ENCODE data around the gene SKAP1.

SKAP1 gene

DNA sequence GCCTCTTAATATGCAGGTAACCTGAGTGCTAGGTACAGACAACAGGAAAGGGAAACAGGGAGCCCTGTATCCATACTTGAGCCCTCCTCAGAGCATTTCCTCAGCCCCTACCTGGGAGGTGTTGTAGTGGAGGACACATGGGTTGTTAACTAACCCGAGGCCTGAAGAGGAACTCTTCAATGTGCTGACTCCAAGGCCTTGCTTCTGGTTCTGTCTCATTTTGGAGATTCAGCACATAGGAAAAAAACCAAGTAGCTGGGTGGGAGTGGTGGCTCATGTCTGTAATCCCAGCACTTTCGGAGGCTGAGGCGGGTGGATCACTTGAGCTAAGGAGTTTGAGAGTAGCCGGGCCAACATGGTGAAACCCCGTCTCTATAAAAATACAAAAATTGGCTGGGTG lies 297.6 kb downstream of the SKAP1 start:
- no peak for FAIRE-seq

DNA sequence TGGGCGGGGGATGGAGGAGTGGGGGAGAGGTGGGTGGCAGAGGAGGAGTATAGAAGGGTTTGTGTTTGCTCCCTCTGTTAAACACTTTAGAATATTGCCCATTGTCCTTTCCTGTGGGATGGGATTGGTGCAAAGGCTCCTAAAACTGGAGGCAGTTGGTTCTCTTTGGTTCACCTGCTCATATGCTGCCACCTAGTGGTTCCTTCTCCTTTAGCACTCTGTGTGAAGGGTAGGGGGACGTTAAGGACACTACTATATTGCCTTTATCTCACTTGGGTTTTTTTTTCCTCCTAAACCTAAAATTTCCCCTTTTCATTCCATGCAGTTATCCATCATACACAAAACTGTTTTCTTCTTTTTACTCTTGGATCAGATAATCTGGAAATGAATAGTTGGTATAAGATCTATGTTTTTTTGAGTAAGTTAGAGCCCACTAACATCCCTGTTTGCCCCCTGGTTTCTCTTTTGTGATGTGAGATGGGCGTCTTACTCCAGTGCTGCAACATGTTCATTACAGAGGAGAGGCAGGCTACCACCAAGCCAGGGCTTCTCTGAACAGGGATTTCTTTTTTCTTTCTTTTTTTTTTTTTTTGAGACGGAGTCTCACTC lies 298.7 kb downstream of the SKAP1 start:
- peak; percentile 74 for FAIRE-seq

DNA sequence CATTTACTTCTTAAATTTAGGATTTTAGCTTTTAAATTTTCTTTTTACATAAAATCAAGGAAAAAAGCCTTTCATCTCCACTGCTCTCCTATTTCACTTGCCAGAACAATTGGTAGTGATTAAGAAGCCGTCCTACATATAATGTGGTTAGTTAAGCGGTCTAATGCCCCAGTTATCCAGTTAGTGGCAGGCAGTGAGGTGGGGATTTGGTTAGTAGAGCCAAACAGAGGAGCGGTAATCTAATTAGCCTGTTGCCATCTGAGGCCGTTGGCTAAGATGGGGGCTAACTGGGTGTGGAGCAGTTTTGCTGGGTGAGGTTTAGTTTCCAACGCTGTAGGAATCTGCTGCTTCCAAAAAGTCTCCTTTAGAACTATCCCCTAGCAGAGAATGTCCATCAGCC lies 300.0 kb downstream of the SKAP1 start:
- FAIRE-seq = no peak

DNA sequence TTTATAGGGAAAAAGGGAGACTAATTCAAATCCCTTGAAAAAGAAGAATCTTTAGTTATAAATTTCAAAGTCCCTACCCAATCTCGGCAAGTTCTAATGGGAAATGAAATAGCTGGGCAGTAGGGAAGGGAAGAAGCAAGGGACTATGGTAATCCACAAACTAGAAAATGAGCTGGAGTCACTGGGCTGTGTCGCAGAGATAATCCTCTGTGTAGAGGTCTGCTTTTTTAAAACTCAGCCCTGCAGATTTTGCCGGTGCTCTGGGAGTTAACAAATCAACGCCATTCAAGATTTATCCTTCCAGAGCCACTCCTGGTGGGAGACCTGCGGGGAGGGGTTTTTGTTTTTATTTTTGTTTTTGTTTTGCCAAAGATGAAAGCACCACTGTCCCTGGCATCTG lies 301.6 kb downstream of the SKAP1 start:
- FAIRE-seq = no peak

DNA sequence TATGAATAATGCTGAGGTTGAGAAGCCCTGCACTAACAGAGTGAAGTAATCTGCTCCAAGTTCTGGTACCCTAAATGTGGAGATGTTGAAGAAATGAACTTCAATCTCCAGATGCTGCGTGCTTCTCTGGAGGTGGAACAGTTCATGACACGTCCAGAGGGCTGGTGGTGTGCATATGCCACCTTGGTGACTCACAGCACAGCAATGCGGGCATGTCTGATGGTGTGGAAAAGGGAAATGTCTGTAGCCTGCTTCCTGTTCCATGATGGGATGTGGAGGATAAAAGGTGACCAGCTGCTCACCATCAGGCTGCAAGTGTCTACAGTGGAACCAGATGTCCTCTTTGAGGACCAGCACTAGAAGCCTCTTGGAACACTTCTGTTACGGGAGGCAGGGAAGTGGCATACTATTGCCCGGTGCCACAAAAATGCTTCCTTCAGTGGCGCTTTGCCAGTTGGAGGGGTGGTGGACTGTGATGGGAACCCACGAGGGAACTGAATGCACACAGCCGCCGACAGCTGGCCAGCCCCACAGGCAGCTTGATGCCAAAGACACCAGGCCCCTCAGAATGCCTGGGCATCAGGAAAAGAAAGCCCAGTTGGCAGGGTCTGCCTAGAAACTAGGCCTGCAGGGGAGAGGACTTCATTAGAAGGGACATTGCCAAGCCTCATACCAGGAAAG lies 302.5 kb downstream of the SKAP1 start:
- FAIRE-seq = no peak

DNA sequence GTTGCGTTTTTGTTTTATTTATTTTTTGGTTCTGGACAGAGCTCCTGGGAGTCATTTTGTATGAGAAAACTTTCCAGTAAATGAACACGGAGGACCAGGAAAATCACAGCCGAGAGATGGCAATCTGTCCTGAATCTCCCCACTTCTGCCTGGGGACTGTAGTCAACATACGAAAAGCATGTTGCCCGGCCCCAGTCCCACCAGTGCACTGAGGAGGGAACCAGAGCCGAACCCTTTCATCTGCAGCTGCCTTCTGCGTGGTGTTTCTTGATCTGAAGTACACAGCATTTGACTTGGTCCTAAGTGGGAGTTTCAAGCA lies 303.5 kb downstream of the SKAP1 start:
- no peak for FAIRE-seq

DNA sequence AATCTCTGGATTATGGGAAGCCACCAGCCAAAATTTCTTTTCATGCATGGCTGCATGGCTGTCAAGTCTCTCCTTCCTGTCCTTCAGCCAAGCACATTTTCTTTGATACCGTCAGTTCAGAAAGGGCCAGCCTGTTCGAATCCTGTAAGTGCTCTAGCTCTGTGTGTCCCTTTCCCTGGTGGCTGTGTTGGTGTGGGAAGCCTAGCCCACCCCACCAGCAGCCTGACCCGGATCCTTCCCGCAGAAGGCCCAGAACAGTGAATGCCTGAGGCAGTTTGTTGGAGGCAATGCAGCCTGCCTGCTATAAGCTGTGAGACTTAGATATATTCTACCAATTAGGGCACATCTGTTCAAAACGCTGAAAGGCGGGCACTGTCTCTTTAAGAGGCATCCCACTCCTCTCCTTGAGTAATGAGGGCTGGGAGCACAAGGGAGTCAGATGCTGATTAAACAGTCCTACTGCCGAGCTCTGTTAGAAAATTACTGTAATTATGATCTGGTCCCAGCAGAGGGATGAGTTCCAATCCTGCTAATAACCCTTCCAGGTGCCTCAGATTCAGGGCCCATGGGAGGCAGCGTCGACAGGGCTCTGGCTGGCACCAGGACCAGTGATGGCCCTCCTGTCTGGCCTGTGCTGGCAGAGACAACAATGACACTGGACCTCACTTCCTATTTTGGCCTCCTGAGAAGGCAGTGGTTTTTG lies 304.0 kb downstream of the SKAP1 start:
- no peak for FAIRE-seq

DNA sequence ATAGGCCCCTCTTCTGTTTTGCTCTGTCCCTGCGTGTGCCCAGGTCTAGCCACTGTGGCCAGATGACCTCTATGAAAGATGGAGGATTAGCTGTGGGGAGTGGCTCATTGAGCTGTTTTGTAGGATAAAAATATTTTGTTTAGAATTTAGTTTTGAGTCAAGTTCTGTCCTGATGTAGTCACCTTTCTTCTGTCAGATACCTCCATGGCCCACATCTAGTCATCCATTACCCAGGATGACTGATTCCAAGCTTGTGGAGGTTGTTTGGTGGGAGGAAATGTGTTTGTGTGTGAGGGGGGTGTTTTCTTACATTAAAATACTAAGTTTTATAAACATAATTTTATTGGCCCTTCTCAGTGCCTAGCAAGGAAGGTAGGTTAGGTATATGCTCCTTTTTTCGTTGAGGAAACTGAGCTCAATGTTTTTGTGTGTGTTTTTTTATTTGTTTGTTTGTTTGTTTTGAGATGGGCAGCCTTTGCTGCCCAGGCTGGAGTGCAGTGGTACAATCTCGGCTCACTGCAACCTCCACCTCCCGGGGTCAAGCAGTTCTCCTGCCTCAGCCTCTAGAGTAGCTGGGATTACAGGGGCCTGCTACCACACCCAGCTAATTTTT lies 306.1 kb downstream of the SKAP1 start:
- FAIRE-seq = no peak

DNA sequence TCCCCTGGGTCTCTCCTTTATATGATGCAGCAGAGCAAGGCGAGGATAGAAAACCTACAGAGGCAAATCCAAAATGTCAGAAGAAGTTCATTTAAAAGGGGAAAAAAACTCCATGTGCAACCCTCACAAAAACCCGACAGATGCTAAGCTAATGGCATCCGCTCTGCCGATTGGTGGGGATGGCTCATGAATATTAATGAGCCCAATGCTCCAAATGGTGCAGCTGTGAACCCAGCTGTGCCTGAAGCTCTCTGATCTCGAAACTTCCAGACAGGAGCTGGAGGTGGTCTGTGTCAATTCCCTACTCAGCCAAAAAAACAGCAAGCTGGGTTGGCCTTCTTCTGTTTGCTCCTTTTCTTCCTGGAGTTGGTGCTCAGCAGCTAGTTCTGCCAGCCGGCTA lies 306.9 kb downstream of the SKAP1 start:
- no peak for FAIRE-seq

DNA sequence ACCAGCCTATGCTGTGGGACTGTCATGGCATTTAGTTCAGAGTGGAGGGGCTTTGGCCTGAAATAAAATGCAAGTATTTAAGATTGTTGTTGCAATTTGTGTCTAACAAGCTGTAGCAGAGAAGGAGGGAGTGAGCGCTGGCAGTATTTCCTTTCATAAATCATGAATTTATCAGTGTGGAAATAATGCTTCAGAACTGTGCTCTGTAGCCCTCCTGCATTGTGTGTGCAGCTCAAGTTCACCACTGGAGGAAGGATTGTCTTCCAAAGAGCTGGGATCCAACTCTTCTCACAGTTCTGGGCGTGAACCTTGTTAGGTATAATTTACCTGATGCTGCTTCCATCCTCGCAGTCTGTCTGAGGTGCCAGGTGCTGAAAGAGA lies 307.4 kb downstream of the SKAP1 start:
- no peak for FAIRE-seq

DNA sequence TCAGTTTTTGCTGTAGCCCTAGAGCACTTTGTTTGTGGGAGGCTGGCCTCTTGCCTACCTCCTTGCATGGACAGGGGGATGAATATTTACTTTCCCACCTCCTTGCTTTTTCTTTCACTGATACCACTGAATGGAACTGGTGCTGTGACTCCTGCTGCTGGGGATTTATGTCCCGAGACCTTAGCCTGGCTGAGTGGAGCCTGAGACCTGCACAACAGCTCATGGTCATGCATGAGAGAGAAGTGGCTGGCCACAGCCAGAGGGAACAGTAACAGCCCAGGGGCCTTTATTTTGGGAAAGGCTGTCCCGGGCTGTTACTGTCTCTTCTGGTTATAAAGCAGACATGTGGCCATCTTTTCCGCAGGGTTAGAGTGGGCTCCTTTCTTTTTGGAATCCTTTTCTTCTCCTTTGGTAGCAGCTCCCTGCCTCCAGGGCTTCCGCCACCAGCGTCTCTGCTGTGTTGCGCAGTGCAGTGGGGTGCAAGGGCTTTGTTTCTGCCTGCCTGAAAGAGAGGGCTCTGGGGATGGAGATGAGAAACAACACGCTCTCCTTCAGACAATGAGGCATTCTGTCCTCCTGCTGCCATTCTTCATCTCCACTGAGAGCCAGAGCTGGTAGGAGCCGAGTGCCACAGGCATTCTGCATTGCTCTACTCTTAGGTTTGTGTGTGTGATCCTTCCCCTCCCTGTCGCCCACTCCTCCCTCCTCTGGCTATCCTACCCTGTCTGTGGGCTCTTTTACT lies 307.9 kb downstream of the SKAP1 start:
- no peak for FAIRE-seq

DNA sequence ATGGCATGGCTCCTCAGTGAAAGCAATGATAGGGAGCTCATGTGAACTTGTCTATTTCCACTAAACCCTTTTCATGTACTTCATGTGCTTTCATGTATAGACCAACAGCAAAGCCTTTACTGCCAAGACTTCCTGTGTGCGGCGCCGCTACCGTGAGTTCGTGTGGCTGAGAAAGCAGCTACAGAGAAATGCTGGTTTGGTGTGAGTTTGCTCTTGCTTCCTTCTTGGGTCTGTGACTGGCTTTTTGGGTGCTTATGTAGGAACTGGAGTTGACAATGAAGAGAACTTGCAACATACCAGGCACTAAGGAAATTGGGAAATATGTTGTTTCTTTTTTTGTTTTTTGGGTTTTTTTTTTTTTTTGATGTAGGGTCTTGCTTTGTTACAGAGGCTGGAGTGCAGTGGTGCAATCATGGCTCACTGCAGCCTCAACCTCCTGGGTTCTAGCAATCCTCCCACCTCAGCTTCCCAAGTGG lies 316.8 kb downstream of the SKAP1 start:
- FAIRE-seq = no peak

DNA sequence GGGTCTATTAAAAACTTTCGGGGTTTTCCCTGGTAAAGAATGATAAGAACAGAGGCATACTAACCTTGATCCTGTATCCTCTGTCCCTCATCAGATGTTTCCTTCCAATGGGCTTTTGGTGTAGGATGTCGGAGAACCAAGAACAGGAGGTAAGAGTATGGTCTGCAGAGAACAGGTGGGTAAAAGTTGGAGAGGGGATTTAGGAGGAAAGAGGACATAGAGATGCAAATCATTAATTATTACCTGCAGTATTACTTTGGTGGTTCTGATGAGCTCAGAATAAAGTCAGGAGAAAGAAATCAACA lies 318.1 kb downstream of the SKAP1 start:
- FAIRE-seq = no peak

DNA sequence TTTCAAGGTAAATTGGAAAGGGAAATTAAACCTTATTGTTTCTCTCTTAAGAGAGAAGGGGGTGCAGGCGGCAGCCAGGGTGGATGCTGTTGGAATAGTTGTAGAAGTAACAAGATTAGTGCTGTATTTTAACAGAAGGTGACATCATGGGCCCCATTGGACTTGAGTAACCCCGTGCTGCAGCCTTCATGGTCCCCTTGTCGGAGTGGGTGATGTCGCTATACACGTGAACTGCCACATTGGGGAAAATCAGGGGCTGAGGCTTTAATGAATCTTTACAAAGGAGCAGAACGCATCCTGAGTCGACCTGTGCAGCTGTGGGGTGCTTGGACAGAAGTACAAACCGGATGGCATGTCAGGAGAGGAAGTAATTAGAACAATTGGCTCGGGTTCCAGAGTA lies 319.3 kb downstream of the SKAP1 start:
- no peak for FAIRE-seq

DNA sequence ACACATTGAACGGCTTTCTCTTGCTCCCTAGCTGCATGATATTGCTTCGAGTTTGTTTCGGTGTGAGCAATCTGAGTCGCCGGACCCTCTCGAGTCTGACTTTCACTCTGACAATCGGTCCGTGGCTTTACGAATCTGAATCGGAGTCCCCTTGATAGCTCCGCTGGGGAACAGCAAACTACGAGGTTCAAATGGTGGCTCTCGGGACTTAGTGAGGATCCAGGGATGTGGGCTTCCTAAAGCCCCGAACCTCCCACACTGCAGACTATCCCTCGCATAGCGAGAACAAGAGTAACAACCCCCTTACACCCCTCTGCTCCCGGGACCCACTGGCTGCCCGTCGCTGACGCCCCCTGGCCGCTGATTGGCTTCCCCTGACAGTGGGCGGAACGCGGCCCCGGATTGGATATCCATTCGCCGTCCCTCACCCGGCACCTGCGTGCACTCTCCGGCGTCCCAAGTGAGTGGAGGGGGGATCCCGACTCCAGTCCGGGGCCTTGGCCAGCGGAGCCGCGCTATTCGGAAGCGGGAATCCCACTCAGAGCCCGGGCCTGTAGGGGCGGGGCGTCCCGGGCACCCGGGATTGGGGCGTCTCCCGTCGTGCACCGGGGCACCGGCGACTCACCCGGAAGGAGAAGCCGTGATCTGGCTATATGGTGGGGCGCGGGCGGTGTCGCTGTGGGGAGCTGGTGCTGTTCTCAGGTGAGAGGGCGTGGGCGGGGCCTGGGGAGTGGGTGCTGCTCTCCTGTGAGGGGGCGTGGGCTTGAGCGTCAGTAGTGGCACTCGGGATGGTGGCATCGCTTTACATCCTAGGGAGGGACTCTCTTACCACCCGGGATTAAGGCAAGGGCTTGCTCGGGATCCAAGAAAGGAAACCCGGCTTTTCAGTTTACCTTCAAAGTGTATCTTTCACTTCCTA lies 322.6 kb downstream of the SKAP1 start, which contains the start of gene SNX11:
TSS of gene SNX11 (plus strand) at position 630 of the 919 bp plus-strand sequence. CDS start 4,278 bp downstream, outside the sequence.
- FAIRE-seq = no peak

DNA sequence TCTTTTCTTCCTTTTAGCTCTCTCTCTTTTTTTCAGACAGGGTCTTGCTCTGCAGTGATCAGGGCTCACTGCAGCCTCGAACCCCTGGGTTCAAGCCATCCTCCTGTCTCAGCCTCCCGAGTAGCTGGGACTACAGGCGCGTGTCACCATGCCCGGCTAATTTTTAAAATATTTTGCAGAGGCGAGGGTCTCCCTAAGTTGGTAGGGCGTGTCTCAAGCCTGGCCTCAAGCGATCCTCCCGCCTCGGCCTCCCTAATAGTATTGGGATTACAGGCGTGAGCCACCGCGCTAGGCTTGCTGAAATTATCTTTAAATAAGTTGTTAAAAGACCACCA lies 323.2 kb downstream of the SKAP1 start:
- no peak for FAIRE-seq

DNA sequence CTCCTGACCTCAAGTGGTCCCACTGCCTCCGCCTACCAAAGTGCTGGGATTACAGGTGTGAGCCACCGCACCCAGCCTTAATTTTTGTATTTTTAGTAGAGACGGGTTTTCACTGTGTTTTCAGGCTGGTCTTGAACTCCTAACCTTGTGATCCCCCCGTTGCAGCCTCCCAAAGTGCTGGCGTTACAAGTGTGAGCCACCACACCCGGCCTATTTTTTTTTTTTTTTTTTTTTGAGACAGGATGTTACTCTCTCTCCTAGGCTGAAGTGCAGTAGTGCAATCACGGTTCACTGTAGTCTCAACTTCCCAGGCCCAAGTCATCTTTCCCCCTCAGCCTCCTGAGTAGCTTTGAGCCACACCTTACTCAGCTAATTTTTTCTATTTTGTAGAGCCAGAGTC lies 325.6 kb downstream of the SKAP1 start:
- no peak for FAIRE-seq

DNA sequence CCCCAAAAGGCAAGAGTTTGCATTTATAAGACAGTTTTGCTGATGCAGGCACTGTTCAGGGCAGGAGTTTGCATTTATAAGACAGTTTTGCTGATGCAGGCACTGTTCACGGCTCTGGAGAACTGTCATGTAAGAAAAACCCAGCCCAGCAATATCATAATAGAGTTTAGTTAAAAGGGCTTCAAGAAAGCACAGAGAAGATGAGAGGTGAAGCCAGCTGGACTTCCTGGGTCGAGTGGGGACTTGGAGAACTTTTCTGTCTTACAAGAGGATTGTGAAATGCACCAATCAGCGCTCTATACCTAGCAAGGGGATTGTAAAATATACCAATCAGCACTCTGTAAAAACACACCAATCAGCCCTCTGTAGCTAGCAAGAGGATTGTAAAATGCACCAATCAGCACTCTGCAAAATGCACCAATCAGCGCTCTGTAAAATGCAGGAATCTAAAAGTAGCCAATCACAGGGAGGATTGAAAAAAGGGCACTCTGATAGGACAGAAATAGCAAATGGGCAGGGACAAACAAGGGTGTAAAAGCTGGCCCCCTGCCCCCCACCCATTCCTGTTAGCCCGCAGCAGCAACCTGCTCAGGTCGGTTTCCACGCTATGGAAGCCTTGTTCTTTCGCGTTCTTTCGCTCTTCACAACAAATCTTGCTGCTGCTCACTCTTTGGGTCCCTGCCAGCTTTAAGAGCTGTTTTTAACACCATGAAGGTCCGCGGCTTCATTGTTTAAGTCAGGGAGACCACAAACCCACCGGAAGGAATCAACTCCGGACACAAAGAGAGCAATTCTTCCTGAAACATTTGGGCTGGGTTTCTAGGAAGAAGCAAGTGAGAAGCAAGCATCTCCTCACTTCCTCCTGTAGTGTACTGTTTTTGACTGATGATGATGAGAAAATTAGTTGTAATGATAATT lies 327.0 kb downstream of the SKAP1 start:
- FAIRE-seq = no peak

DNA sequence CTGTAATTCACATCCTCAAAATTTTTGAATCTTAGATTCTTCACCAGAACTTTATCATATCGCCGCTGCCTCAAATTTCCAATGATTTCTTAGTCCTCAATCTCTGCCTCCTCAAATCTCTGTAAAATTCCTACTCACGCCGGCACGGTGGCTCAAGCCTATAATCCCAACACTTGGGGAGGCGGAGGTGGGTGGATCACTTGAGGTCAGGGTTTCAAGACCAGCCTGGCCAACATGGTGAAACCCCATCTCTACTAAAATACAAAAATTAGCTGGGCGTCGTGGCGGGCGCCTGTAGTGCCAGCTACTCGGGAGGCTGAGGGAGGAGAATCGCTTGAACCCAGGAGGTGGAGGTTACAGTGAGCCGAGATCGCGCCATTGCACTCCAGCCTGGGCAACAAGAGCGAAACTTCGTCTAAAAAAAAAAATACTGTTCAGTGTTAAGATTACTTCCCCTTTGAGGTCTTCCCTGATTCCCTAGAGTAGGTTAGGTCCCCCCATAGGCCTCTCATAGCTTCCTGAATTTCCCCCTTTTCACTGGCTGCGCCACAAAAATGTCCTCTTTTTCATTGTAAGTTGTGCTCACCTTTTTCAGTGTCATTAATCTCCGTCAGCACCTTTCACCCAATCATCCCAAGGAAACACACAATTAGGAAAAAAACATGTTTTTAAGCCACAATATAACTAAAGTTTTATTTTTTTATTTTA lies 327.8 kb downstream of the SKAP1 start:
- FAIRE-seq = no peak

DNA sequence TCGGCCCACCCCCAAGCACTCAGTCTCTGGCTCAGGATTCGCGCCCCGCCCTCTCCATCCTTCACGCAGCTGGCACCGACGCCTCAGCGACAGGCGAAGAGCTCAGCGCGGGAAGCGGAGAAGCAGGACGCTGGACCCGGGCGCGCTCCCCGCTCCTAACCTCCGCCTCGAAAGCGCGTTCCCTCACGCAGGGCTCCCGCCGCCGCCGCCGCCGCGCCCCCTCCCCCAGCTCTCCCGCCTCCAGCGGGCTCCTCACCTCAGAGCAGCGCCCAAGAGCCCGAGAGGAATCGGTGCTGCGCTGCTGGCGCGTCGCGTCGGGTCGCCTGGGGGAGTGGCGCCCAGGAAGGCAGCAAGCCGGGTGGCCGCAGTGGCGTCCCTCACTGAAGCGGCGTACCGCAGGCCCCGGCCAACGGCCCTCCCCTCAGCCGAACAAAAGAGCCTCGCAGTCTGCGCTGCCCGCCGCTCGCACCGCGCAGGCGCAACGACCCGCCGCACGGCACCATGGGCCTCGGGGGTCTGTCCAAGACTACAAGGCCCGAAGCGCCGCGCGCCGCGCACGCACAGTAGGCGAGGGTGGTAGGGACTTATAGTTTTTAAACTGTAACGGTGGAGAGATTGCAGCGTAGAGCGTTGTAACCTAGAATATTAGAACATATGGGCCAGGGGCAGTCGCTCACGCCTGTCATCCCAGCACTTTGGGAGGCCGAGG lies 328.8 kb downstream of the SKAP1 start, which contains the start of gene CBX1:
TSS of gene CBX1 (minus strand) at position 467 of the 709 bp plus-strand sequence. CDS start 24,474 bp downstream, outside the sequence.
- FAIRE-seq = no peak
